Right lobe of liver (tissue), 6 donors: Measurements from ENCODE around the gene PET100. TPM values are rescaled to one million over a fixed set of nuclear protein-coding genes. Genes with fewer than 3 reads are reported as not detected.

Source experiments
- ATAC-seq, 4 donors: fragments of 200-7000 bp; cut with Tn5 transposase; one replicate each; pipeline ENCODE4 v1.9.1; 2020; ENCODE audit warnings: mild to moderate bottlenecking in 4 of 4, moderate library complexity in 4 of 4
- DNase-seq, 3 donors: peaks; one replicate each; pipeline ENCODE4 v3.0.0-alpha.2; 2020
- H3K27ac ChIP-seq, 3 donors: fragments of 200-600 bp; one replicate each; pipeline ENCODE4 v1.8.0; 2022
- H3K27me3 ChIP-seq, 2 donors: fragments of 200-600 bp; one replicate each; pipeline ENCODE4 v1.8.0; 2022
- H3K36me3 ChIP-seq, 4 donors: fragments of 200-600 bp; sonication (generic) in 1 of 4; one replicate each; pipeline versions ENCODE4 v1.5.1 to v1.8.0; 2017 to 2022; ENCODE audit warnings: control low read depth in 1 of 4
- H3K4me1 ChIP-seq, 4 donors: fragments of 200-600 bp; sonication (generic) in 1 of 4; one replicate each; pipeline versions ENCODE4 v1.5.1 to v1.8.0; 2017 to 2022; ENCODE audit warnings: control low read depth in 1 of 4
- H3K4me3 ChIP-seq, 3 donors: fragments of 200-600 bp; one replicate each; pipeline ENCODE4 v1.8.0; 2022
- H3K9me3 ChIP-seq, 4 donors: fragments of 200-600 bp; sonication (generic) in 1 of 4; one replicate each; pipeline versions ENCODE4 v1.5.1 to v1.8.0; 2017 to 2022; ENCODE audit warnings: control low read depth in 1 of 4
- POLR2A ChIP-seq: fragments of 450-650 bp; IDR thresholded peaks from one replicate; pipeline ENCODE4 v1.6.1; 2017; ENCODE audit warnings: antibody characterized with exemption, mild to moderate bottlenecking
- WGBS: methylation state at CpG from one replicate; pipeline ENCODE4 v1.1.6; 2018; ENCODE audit warnings: low coverage, low lambda C conversion rate; ENCODE audit not compliant: insufficient coverage; ENCODE audit errors: missing lambda C conversion rate; 5-methylcytosine and 5-hydroxymethylcytosine counted together
- intact Hi-C, 2 donors: fragments of 100-400 bp; cut with DNase I; formaldehyde crosslinking; loops; one replicate each; pipeline versions ENCODE4 v1.11.2 to v1.14.1; 2022
- total RNA-seq, 6 experiments: library from RNA; depleted of rRNA in 2 of 6; stranded (reverse); fragments of >200 nt in 2 of 6; fragmentation: NEBNext Ultra II Directional in 3 of 6; extraction: Animal tissue kit (Norgen Biotek cat#: 25700) in 3 of 6; gene quantifications; one replicate each; pipeline versions ENCODE4 v1.1.0 to v1.2.4, GENCODE V29; 2016 to 2023
- TF ChIP-seq, protein P1 (sequence below), 4 donors: fragments of 200-600 bp in 3 of 4; fragments of 450-650 bp in 1 of 4; IDR thresholded peaks; one replicate each; pipeline versions ENCODE4 v1.5.1 to v1.8.0; 2016 to 2022; ENCODE audit warnings: antibody characterized with exemption in 4 of 4, mild to moderate bottlenecking in 2 of 4
- donor health status: DM: no; HTN: yes; CAD: no.
- donor health status: DM: no; HTN: no; CAD: no.
- donor health status: DM: no; HTN: no; CAD: no.
- donor health status: DM: no; HTN: yes; CAD: no.
- donor health status: DM: no; HTN: yes; CAD: no.

PET100 gene
- total RNA-seq, 6 experiments from 2014 or later = 6.8 to 83.9 (median 56.5) TPM

DNA sequence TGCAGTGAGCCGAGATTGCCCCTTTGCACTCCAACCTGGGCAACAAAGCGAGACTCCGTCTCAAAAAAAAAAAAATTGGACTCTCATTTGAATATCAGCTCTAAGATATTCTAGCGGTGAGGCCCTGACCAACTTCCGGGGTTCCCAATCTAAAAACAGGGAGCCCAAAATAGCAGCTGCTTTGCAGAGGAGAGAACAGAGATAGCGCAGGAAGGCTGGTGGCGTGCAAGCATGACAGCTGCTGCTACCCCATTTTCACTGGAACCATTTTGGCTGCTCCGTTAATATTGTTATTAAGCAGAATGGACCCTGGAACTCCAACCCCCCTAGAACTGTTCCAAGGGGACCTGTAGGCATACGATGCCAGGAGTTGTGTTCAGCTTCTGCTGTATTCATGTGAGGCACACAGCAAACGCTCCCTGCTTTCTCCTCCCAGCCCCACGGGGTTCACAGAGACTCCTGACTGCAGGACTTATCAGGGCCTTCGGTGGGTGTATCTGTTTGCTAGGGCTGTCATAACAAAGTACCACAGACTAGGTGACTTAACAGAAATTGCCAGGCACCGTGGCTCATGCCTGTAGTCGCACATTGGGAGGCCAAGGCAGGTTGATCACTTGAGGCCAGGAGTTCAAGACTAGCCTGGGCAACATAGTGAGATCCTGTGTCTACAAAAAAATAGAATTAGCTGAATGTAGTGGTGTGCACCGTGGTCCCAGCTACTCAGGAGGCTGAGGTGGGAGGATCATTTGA, 18.8 kb downstream of the PET100 start:
- Histone ChIP-seq H3K4me1 (peaks cover 0 to 9% (median 3%) of the 10 kb centered on the region in 4 donors), H3K9me3 (no peaks in the 10 kb centered on the region), H3K27me3 (no peaks in the 10 kb centered on the region), H3K4me3 (no peak overlapping the region), H3K27ac (no peak overlapping the region), H3K36me3 (no peaks in the 10 kb centered on the region)
- no peak for ATAC-seq
- intact Hi-C loops = no loop called here
- DNase-seq = no peak
- no peak for TF ChIP-seq POLR2A
- TF ChIP-seq, protein P1, sequence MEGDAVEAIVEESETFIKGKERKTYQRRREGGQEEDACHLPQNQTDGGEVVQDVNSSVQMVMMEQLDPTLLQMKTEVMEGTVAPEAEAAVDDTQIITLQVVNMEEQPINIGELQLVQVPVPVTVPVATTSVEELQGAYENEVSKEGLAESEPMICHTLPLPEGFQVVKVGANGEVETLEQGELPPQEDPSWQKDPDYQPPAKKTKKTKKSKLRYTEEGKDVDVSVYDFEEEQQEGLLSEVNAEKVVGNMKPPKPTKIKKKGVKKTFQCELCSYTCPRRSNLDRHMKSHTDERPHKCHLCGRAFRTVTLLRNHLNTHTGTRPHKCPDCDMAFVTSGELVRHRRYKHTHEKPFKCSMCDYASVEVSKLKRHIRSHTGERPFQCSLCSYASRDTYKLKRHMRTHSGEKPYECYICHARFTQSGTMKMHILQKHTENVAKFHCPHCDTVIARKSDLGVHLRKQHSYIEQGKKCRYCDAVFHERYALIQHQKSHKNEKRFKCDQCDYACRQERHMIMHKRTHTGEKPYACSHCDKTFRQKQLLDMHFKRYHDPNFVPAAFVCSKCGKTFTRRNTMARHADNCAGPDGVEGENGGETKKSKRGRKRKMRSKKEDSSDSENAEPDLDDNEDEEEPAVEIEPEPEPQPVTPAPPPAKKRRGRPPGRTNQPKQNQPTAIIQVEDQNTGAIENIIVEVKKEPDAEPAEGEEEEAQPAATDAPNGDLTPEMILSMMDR (IDR thresholded peaks at IDR 0.05) = no peak
- WGBS = 77% methylated on average over 8 of the region's 15 CpGs

- Histone ChIP-seq H3K9me3 (no peaks in the 10 kb centered on the region), H3K36me3 (no peaks in the 10 kb centered on the region), H3K27ac (no peak overlapping the region), H3K4me3 (no peak overlapping the region), H3K4me1 (peaks cover 0 to 9% (median 3%) of the 10 kb centered on the region in 4 donors), H3K27me3 (no peaks in the 10 kb centered on the region)
- WGBS = 67% methylated on average over 1 of the region's 2 CpGs
- ATAC-seq (no peak), DNase-seq (no peak)
- no peak for TF ChIP-seq POLR2A
- TF ChIP-seq, protein P1 (IDR thresholded peaks at IDR 0.05) = no peak
- intact Hi-C loops = no loop called here
These were observed 20.6 kb downstream of the PET100 start for GRCh38 chr19:7650148-7650547.

- Histone ChIP-seq H3K36me3 (no peaks in the 10 kb centered on the region), H3K27me3 (no peaks in the 10 kb centered on the region), H3K4me1 (peaks cover 0 to 9% (median 3%) of the 10 kb centered on the region in 4 donors), H3K9me3 (no peaks in the 10 kb centered on the region), H3K4me3 (no peak overlapping the region), H3K27ac (peak overlapping the region in 1 of 3 donors; percentile 19)
- TF ChIP-seq POLR2A = no peak
- TF ChIP-seq, protein P1 (IDR thresholded peaks at IDR 0.05) = peak; percentile 97 to 99 (median 98)
- ATAC-seq (peak; percentile 86 to 92 (median 90)), DNase-seq (peak; percentile 79 to 91 (median 90))
- under 1% methylated on average over 27 of the region's 28 CpGs for WGBS
- intact Hi-C loops = no loop called here
These were observed 22.6 kb downstream of the PET100 start for GRCh38 chr19:7652061-7652641.

DNA sequence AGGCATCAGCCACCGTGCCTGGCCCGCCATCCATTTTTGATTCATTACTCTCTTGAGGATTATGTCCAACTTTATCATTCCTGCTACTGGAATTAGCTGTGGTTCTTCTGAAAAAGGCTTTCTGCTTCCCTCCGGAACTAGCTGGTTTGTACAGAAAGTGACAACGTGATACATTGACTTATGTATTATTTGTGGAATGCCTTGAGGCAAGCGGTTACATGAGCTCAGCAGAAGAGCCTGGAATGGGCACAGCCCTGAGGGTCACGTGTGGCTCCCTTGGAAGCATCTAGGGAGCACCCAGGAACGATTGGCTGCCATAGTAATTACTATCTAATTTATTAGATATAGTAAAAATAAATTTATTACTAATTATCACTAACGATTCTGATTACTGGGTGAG, 24.8 kb downstream of the PET100 start:
- no peak for ATAC-seq
- TF ChIP-seq, protein P1 (IDR thresholded peaks at IDR 0.05) = no peak
- TF ChIP-seq POLR2A = no peak
- no peaks in the 10 kb centered on the region for H3K36me3 ChIP-seq
- H3K9me3 ChIP-seq = no peaks in the 10 kb centered on the region
- H3K4me3 ChIP-seq = no peak overlapping the region
- WGBS = 85% methylated on average over 8 of the region's 8 CpGs
- intact Hi-C loops = no loop called here
- H3K27me3 ChIP-seq = no peaks in the 10 kb centered on the region
- DNase-seq = no peak
- peaks cover 0 to 9% (median 3%) of the 10 kb centered on the region in 4 donors for H3K4me1 ChIP-seq
- no peak overlapping the region for H3K27ac ChIP-seq
